Neutrophil (primary cell): Measurements from ENCODE around the gene ATP11A.

Source experiments
- H3K27ac ChIP-seq: fragments of 200-600 bp; sonication (generic); 2 replicates; pipeline ENCODE4 v1.5.1; 2016; ENCODE audit warnings: mild to moderate bottlenecking, moderate library complexity
- H3K27me3 ChIP-seq: fragments of 200-600 bp; sonication (generic); 2 replicates; pipeline ENCODE4 v1.6.0; 2016; ENCODE audit warnings: mild to moderate bottlenecking
- H3K36me3 ChIP-seq: fragments of 200-600 bp; sonication (generic); 2 replicates; pipeline ENCODE4 v1.5.1; 2017
- H3K4me1 ChIP-seq, 2 experiments: fragments of 200-600 bp in 1 of 2; sonication (generic) in 1 of 2; 1 replicate in 1 of 2; 2 replicates in 1 of 2; pipeline versions ENCODE4 v1.5.1 to v1.6.1; 2013 to 2016; ENCODE audit warnings: low read depth in 1 of 2, low read length in 1 of 2, mild to moderate bottlenecking in 1 of 2, moderate library complexity in 1 of 2; ENCODE audit not compliant: control insufficient read depth in 1 of 2, insufficient read depth in 1 of 2
- H3K4me3 ChIP-seq, 2 experiments: fragments of 200-600 bp in 1 of 2; sonication (generic) in 1 of 2; 1 replicate in 1 of 2; 2 replicates in 1 of 2; pipeline ENCODE4 v1.5.1; 2013 to 2016; ENCODE audit warnings: low read depth in 1 of 2, low read length in 1 of 2, mild to moderate bottlenecking in 1 of 2, moderate library complexity in 1 of 2
- H3K9me3 ChIP-seq: fragments of 200-600 bp; sonication (generic); 2 replicates; pipeline ENCODE4 v1.5.1; 2016
- TF ChIP-seq, protein P1 (sequence below): fragments of 200-600 bp; sonication (generic); IDR thresholded peaks from 2 replicates; pipeline ENCODE4 v1.5.1; 2016; ENCODE audit warnings: antibody characterized with exemption

Gene ATP11A

DNA sequence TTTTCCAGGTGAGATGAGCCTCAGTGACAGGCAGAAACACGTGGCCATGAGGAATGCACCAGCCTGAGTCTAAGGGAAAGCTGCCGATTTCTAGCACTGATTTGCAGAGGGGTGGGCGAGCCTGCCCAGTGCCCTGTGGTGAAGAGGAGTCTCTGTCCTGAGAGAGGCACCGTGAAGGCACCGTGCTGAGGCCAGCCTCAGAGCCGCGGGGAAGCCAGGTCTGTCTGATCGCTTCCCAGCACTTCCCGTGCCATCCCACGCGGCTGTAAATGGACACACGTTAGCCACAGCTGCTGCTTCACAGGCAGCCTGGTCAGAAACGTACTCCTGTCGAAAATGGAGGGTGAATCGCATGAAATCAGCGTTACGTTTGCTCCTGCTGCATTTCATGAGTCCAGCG lies 79.8 kb downstream of the ATP11A start:
- peaks cover 27% of the 10 kb centered on the region for H3K36me3 ChIP-seq
- H3K4me1 ChIP-seq: peaks cover 14% of the 10 kb centered on the region in 2 experiments
- H3K9me3 ChIP-seq: no peaks in the 10 kb centered on the region
- no peak overlapping the region for H3K27ac ChIP-seq
- no peak overlapping the region for H3K4me3 ChIP-seq
- H3K27me3 ChIP-seq: no peaks in the 10 kb centered on the region
- TF ChIP-seq, protein P1, sequence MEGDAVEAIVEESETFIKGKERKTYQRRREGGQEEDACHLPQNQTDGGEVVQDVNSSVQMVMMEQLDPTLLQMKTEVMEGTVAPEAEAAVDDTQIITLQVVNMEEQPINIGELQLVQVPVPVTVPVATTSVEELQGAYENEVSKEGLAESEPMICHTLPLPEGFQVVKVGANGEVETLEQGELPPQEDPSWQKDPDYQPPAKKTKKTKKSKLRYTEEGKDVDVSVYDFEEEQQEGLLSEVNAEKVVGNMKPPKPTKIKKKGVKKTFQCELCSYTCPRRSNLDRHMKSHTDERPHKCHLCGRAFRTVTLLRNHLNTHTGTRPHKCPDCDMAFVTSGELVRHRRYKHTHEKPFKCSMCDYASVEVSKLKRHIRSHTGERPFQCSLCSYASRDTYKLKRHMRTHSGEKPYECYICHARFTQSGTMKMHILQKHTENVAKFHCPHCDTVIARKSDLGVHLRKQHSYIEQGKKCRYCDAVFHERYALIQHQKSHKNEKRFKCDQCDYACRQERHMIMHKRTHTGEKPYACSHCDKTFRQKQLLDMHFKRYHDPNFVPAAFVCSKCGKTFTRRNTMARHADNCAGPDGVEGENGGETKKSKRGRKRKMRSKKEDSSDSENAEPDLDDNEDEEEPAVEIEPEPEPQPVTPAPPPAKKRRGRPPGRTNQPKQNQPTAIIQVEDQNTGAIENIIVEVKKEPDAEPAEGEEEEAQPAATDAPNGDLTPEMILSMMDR: no peak

DNA sequence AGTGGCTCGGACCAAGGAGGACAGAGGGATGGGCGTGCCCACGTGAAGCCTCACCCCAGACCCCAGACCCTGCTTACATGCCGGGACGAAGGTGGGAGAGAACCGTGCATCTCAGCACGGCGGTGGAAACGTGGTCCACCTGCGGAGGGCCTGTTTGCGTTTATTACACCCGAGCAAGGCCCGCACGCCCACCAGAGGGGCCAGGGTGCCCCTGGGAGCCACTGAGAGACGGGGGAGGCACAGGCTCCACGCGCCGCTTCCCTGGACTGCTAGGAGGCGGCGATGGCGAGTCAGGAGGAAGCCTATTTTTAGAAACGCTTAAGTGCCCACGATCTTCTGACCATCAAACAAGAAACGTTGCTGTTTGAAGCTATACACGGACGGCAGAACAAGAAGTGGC lies 80.7 kb downstream of the ATP11A start:
- Histone ChIP-seq H3K36me3 (peaks cover 19% of the 10 kb centered on the region), H3K9me3 (no peaks in the 10 kb centered on the region), H3K4me3 (no peak overlapping the region), H3K27ac (no peak overlapping the region), H3K4me1 (peaks cover 18 to 19% of the 10 kb centered on the region in 2 experiments), H3K27me3 (no peaks in the 10 kb centered on the region)
- TF ChIP-seq, protein P1: no peak

DNA sequence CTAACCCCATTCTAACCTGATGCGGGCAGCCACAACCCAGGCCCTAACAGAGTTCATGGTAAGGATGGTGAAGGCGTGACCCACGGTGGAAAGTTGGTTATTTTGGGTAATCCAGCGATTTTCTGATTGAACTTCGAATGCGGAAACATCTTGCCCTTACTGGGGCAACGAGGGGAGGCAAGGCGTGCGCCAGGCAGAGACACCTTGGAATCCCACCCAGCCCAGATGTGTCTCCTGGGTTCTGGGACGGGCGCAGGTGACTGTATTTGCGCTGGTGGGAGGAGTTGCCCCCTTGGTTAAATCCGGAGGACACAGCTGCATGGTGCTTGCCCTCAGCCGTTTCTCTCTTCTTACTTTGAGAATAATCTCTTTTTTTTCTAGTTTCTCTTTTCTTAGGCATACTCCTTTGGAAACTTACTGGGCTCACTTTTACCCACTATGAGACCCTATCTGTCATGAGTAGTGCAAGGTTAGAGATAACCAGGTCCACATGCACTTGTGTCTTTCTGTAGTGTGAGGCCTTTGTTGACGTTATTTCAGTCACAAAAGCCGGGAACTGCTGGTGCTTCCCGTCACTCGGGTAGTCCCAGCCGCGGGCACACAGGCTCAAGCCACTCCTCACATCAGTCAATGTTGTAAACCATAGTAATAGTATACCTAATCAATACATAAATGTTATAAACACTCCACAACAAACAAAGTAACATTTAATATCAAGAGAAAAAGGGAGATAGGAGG lies 81.5 kb downstream of the ATP11A start:
- no peak overlapping the region for H3K4me3 ChIP-seq
- H3K27ac ChIP-seq: no peak overlapping the region
- H3K27me3 ChIP-seq: no peaks in the 10 kb centered on the region
- peaks cover 24% of the 10 kb centered on the region for H3K36me3 ChIP-seq
- TF ChIP-seq, protein P1: no peak
- H3K9me3 ChIP-seq: no peaks in the 10 kb centered on the region
- peaks cover 19 to 21% of the 10 kb centered on the region in 2 experiments for H3K4me1 ChIP-seq

DNA sequence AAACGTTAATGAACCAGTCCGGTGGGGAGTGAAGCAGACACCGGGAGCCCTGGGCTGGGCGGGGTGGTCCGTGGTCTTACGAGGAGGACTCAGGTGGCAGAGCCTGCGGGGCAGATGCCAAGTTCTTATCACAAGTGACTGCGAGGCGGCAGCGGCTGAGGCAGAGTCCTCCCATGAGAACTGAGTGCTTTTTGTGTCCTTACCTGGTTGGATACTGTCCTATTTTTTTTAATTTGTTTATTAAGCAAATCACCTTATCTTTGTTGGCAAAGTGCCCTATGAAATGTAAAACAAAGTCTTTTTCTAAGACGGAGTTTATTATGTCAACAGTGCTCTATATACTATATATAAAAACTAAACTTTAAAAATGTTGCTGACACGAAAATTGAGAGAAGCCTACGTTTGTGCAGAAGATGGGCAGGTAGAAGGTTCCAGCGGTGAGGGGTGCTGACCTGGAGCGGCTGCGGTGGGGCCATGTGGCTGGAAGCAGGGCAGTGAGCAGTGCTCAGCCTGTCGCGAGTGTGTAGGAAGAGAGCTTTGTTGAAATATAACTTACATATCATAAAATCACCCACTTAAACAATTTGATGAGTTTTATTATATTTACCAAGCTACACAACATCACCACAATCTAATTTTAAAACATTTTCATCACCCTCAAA lies 82.2 kb downstream of the ATP11A start:
- H3K9me3 ChIP-seq: no peaks in the 10 kb centered on the region
- TF ChIP-seq, protein P1: no peak
- no peak overlapping the region for H3K4me3 ChIP-seq
- no peak overlapping the region for H3K27ac ChIP-seq
- peaks cover 24% of the 10 kb centered on the region for H3K36me3 ChIP-seq
- H3K27me3 ChIP-seq: no peaks in the 10 kb centered on the region
- peaks cover 19 to 21% of the 10 kb centered on the region in 2 experiments for H3K4me1 ChIP-seq

DNA sequence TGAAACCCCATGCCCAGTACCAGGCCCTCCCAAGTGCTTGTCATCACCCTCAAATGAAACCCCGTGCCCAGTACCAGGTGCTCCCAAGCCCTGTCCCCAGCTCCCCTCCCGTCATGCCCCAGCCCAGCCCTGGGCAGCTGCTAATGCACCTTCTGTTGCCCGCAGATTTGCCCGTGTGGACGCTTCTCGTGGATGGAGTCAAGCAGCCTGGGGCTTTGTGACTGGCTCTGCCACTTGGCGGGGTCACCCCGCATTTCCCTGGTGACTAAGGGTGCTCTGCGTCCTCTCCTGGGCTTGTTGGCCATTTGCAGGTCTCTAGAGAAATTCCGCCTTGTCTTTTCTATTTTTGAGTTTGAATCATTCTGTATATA lies 82.7 kb downstream of the ATP11A start:
- Histone ChIP-seq H3K9me3 (no peaks in the 10 kb centered on the region), H3K4me1 (peaks cover 19 to 21% of the 10 kb centered on the region in 2 experiments), H3K4me3 (no peak overlapping the region), H3K36me3 (peaks cover 24% of the 10 kb centered on the region), H3K27me3 (no peaks in the 10 kb centered on the region), H3K27ac (no peak overlapping the region)
- TF ChIP-seq, protein P1: no peak
